Measurements from ENCODE around the gene LMAN1L.

GRCh38 chr15:74792227-74793016 is 20.2 kb upstream of the LMAN1L start:
- TF ChIP-seq, protein P1, sequence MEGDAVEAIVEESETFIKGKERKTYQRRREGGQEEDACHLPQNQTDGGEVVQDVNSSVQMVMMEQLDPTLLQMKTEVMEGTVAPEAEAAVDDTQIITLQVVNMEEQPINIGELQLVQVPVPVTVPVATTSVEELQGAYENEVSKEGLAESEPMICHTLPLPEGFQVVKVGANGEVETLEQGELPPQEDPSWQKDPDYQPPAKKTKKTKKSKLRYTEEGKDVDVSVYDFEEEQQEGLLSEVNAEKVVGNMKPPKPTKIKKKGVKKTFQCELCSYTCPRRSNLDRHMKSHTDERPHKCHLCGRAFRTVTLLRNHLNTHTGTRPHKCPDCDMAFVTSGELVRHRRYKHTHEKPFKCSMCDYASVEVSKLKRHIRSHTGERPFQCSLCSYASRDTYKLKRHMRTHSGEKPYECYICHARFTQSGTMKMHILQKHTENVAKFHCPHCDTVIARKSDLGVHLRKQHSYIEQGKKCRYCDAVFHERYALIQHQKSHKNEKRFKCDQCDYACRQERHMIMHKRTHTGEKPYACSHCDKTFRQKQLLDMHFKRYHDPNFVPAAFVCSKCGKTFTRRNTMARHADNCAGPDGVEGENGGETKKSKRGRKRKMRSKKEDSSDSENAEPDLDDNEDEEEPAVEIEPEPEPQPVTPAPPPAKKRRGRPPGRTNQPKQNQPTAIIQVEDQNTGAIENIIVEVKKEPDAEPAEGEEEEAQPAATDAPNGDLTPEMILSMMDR (IDR thresholded peaks at IDR 0.05; ENCODE audit: insufficient read depth, low read length, poor library complexity, severe bottlenecking), result no peak
- TF ChIP-seq EZH2phosphoT487 (conservative IDR thresholded peaks at IDR 0.05; ENCODE audit: low read length), result no peak

Data from SU-DHL-6 (cell line).